Measurements from ENCODE around the gene TBX10. TPM values are rescaled to one million over a fixed set of nuclear protein-coding genes. Genes with fewer than 3 reads are reported as not detected.
"Not testable (repeated sequence)": the region's sequence is repeated elsewhere in the genome, so short reads cannot be mapped to it uniquely, and the experiment has no call there.

The TBX10 gene
- total and polyA plus RNA-seq, 4 donors = not detected

GRCh38 chr11:67662835-67663531 lies 23.4 kb upstream of the TBX10 start:
- WGBS, 2 donors = 85 to 87% methylated on average over 19 of the region's 19 CpGs
- TF ChIP-seq, protein P1, sequence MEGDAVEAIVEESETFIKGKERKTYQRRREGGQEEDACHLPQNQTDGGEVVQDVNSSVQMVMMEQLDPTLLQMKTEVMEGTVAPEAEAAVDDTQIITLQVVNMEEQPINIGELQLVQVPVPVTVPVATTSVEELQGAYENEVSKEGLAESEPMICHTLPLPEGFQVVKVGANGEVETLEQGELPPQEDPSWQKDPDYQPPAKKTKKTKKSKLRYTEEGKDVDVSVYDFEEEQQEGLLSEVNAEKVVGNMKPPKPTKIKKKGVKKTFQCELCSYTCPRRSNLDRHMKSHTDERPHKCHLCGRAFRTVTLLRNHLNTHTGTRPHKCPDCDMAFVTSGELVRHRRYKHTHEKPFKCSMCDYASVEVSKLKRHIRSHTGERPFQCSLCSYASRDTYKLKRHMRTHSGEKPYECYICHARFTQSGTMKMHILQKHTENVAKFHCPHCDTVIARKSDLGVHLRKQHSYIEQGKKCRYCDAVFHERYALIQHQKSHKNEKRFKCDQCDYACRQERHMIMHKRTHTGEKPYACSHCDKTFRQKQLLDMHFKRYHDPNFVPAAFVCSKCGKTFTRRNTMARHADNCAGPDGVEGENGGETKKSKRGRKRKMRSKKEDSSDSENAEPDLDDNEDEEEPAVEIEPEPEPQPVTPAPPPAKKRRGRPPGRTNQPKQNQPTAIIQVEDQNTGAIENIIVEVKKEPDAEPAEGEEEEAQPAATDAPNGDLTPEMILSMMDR (IDR thresholded peaks at IDR 0.05; ENCODE audit: control extremely low read depth, extremely low read depth) = no peak
- Histone ChIP-seq H3K4me1 (ENCODE audit: control insufficient read depth in 5 of 5, insufficient read depth in 5 of 5, low read length in 5 of 5) (no peaks in the 10 kb centered on the region), H3K4me3 (no peak overlapping the region), H3K36me3 (ENCODE audit: control insufficient read depth in 4 of 4, insufficient read depth in 4 of 4, low read length in 4 of 4) (no peaks in the 10 kb centered on the region), H3K27ac (ENCODE audit: low read depth in 1 of 2, low read length in 1 of 2) (no peak overlapping the region), H3K9ac (ENCODE audit: insufficient read depth in 1 of 2, low read length in 2 of 2) (no peak overlapping the region), H3K9me3 (ENCODE audit: control insufficient read depth in 4 of 4, insufficient read depth in 3 of 4, low read length in 3 of 4) (no peaks in the 10 kb centered on the region), H3K27me3 (ENCODE audit: control insufficient read depth in 3 of 3, insufficient read depth in 3 of 3, low read length in 2 of 3) (no peaks in the 10 kb centered on the region)
- ATAC-seq (ENCODE audit: insufficient read depth, low FRiP score) = no peak
- no peak for DNase-seq

DNA sequence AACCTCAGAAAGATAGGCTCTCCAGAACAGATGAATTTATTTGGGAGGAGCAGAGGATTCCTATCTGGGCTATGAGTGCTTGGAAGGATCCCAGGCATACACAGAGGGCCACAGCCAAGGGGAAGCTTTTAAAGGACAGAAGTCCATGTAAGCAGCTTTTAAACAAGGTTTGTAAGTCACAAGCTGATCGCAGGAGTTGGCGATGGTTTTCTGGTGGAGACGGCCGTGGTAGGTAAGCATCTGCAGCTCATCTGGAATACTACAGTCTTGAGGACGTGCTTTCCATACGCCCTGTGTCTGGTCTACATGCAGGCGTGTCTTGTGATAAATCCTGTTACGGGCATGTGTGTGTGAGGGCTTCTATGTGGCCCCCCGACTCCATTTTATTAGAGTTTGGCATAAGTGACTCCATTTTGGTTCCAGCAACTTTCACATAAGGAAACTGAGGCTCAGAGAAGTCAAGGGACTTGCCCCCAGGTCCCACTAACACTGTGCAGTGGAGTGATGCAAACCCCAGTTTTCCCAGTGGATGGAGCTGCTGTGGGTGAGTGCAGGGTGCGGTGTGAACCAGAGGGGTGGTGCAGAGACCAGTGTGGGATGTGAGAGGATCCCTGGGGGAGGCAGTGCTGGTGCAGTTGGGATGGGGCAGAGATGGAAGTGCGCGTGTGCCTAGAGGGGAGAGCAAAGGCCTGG lies 22.7 kb upstream of the TBX10 start:
- Histone ChIP-seq H3K27ac (ENCODE audit: low read depth in 1 of 2, low read length in 1 of 2) (no peak overlapping the region), H3K27me3 (ENCODE audit: control insufficient read depth in 3 of 3, insufficient read depth in 3 of 3, low read length in 2 of 3) (no peaks in the 10 kb centered on the region), H3K36me3 (ENCODE audit: control insufficient read depth in 4 of 4, insufficient read depth in 4 of 4, low read length in 4 of 4) (no peaks in the 10 kb centered on the region), H3K9me3 (ENCODE audit: control insufficient read depth in 4 of 4, insufficient read depth in 3 of 4, low read length in 3 of 4) (no peaks in the 10 kb centered on the region), H3K9ac (ENCODE audit: insufficient read depth in 1 of 2, low read length in 2 of 2) (no peak overlapping the region), H3K4me3 (no peak overlapping the region), H3K4me1 (ENCODE audit: control insufficient read depth in 5 of 5, insufficient read depth in 5 of 5, low read length in 5 of 5) (no peaks in the 10 kb centered on the region)
- WGBS, 2 donors = 91 to 93% methylated on average over 12 of the region's 12 CpGs
- no peak for ATAC-seq (ENCODE audit: insufficient read depth, low FRiP score)
- TF ChIP-seq, protein P1 (IDR thresholded peaks at IDR 0.05; ENCODE audit: control extremely low read depth, extremely low read depth) = no peak
- no peak for DNase-seq

DNA sequence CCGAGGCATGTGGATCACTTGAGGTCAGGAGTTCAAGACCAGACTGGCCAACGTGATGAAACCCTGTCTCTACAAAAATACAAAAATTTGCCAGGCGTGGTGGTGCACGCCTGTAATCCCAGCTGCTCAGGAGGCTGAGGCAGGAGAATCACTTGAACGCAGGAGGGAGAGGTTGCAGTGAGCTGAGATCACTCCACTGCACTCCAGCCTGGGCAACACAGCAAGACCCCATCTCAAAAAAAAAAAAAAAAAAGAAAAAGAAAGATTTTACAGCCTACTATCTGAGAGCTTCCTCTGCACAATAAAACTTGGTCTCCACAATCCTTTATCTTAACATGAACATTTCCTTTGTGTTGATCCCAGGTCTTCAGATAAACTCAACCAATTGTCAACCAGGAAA lies 21.2 kb upstream of the TBX10 start:
- WGBS, 2 donors = 73 to 82% methylated on average over 5 of the region's 5 CpGs
- ATAC-seq (ENCODE audit: insufficient read depth, low FRiP score); H3K9me3 ChIP-seq (ENCODE audit: control insufficient read depth in 4 of 4, insufficient read depth in 3 of 4, low read length in 3 of 4); H3K9ac ChIP-seq (ENCODE audit: insufficient read depth in 1 of 2, low read length in 2 of 2); H3K27me3 ChIP-seq (ENCODE audit: control insufficient read depth in 3 of 3, insufficient read depth in 3 of 3, low read length in 2 of 3); H3K27ac ChIP-seq (ENCODE audit: low read depth in 1 of 2, low read length in 1 of 2); DNase-seq; H3K36me3 ChIP-seq (ENCODE audit: control insufficient read depth in 4 of 4, insufficient read depth in 4 of 4, low read length in 4 of 4); H3K4me1 ChIP-seq (ENCODE audit: control insufficient read depth in 5 of 5, insufficient read depth in 5 of 5, low read length in 5 of 5); H3K4me3 ChIP-seq: not testable (repeated sequence)

- H3K4me3 ChIP-seq; DNase-seq; H3K9ac ChIP-seq (ENCODE audit: insufficient read depth in 1 of 2, low read length in 2 of 2); H3K27ac ChIP-seq (ENCODE audit: low read depth in 1 of 2, low read length in 1 of 2); H3K27me3 ChIP-seq (ENCODE audit: control insufficient read depth in 3 of 3, insufficient read depth in 3 of 3, low read length in 2 of 3); H3K4me1 ChIP-seq (ENCODE audit: control insufficient read depth in 5 of 5, insufficient read depth in 5 of 5, low read length in 5 of 5); ATAC-seq (ENCODE audit: insufficient read depth, low FRiP score); H3K9me3 ChIP-seq (ENCODE audit: control insufficient read depth in 4 of 4, insufficient read depth in 3 of 4, low read length in 3 of 4); H3K36me3 ChIP-seq (ENCODE audit: control insufficient read depth in 4 of 4, insufficient read depth in 4 of 4, low read length in 4 of 4): not testable (repeated sequence)
- 61 to 70% methylated on average over 5 of the region's 5 CpGs for WGBS, 2 donors
These were observed 20.1 kb upstream of the TBX10 start for GRCh38 chr11:67659651-67660165.

Data from lung (tissue), 12 donors.